GM18873 (cell line): ENCODE data around the gene CADM2.

Experiments
- ATAC-seq: cut with Tn5 transposase; IDR thresholded peaks from one replicate; pipeline ENCODE4 v1.9.1; 2021; ENCODE audit warnings: mild to moderate bottlenecking, moderate library complexity, moderate number of reproducible peaks; ENCODE audit not compliant: unreplicated experiment, low FRiP score

Gene CADM2

DNA sequence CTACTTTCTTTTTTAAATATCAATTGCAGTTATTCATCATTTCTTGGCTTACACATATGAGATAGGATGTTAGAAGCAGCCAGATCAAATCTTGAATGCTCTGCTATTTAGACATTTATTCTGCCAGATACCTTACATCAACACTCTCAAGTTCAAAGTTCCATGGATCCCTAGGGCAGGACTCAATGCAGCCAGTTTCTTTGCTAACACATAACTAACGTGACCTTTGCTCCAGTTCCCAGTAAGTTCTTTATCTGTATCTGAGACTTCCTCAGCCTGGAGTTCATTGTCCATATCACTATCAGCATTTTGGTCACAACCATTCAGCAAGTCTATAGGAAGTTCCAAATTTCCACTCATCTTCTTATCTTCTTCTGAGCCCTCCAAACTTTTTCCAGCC lies 1092.3 kb downstream of the CADM2 start:
- ATAC-seq: no peak

DNA sequence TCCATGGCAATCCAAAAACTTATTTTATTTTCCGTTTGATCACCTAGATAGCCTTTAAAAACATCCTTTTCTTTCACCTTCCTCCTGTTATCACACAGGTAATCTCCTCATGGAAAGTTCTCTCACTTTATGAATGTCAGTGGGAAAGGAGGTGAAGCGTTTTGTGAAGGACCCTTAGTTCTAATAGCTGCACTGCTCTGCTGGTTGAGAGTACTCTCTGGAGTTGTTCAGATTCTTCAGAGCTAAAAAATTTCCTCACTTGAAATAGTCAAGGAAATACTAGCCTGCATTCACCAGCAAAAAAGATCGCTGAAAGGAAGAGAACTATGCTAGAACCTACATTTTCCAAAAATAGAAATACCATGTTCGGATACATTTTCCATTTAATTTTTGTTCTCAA lies 1097.2 kb downstream of the CADM2 start:
- no peak for ATAC-seq

DNA sequence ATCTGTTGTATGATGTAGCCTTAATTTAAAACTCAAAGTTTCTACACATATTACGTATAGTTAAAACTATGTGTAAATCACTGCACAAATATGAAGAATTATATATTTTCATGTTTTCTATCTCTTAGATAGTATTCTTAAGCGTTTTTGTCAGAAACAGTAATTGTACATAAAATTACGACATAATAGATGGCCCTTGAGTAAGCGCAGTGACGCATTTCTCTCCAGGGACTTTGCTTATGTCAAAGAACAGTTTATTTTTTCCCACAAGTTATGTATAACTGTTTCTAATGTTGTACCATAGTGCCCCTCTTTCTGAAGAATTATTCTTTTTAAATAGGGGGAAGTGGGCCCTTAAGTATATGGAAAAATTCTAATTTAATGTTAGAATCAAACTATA lies 1098.2 kb downstream of the CADM2 start:
- ATAC-seq: no peak

DNA sequence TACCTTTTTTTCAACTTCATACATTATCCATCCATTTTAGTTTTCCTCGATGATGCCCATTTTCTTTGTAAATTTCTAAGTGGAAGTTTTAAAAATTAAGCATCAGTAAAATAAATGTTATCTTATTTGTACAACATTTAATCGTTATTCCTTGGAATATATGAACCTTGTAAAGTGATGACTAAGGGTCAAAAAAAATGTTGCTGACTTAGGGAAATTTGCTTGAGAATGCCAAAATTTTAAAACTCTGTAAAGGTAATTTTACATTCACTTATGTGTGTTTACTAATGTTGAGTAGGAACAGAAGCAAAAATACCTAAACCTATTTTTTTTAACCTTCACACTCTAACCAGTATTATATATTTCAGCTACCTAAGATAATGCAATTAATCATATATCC lies 1115.0 kb downstream of the CADM2 start:
- no peak for ATAC-seq

DNA sequence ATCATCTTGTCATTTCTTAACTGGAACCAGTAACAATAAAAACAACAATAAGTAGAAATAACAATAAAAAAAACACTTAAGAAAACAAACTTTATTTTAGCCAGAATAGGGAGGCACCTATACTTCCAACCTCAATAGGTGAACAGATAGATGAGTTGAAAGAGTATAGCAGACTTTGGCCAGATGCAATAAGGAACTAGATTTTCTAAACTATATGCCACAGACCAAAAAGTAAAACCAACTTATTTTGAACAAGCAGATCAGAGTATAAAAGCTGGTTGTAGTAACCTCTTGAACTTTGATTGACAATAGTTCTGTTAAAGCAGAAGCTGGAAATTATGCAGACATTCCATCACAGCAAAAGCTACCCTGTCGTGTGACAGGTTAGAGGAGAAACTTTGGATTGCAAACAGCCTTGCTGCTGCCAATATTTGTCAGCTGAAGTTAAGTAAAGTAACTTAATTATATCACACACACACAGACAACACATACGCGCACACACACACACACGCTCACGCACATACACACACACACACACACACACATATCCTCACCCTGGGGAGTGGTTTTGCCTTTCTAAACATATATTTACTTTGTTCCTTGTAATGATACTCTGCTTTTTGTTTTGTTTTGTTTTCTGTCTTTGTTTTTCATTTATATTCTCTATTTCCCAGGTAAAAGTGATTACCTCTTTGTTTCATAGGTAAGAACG lies 1128.5 kb downstream of the CADM2 start:
- no peak for ATAC-seq

DNA sequence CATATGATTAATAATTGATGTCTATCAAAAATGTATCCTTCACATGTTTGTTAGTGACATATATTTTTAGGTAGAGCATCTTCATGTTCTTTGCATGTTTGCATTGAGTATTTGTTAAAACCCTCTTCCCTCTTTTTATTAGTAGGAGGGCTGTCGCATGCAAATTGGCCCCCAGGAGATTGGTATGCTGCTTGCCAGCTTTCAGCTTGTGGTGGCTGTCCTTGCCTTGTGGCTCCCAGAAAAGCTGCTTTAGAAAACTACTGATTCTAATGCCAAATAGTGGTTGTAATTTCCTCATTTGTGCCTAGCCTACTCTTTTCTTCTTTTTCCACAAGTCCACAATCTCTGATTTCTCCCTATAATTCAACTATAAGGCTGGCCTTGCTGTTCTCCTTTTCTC lies 1145.4 kb downstream of the CADM2 start:
- ATAC-seq: no peak

DNA sequence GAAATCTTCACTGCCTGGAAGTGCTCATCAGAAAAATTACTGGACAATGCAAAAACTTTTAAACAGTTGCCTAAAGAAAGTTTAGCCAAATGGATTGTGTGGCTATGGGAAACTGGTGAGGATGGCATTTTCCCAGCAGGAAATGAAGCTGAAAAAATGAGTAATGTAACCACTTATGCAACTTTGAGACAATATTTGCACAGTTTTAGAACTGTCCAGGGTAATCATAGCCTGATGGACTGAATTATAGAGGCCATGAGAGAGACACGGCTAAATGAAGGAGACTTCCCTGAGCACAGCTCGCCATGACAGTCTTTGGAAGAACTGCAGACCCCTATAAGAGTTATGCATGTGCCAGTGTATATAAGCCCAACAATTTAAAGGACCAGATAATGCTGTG lies 1150.6 kb downstream of the CADM2 start:
- ATAC-seq: no peak
